ENCODE results near the gene SCN9A.
"Not testable (repeated sequence)": the region's sequence is repeated elsewhere in the genome, so short reads cannot be mapped to it uniquely, and the experiment has no call there.

SCN9A gene

DNA sequence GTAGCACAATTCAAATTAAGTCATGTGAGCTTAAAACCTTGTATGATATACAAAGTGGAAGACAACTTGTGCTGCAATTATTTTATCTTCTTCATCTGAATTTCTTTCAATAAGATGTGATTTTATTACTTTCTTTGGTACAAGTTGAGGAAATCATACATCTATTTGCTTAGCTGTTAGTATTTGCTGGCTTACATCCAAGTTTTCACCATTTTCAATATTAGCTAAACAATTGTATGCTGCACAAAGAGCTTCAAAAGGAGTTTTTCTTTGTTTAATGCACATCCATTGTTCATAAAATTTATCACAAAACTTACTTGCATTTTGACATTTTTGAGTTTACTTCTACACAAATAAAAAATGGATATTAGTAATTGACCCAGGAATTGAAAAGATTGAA, 40.9 kb downstream of the SCN9A start:
- no peak for DNase-seq (ENCODE audit: low spot score)

DNA sequence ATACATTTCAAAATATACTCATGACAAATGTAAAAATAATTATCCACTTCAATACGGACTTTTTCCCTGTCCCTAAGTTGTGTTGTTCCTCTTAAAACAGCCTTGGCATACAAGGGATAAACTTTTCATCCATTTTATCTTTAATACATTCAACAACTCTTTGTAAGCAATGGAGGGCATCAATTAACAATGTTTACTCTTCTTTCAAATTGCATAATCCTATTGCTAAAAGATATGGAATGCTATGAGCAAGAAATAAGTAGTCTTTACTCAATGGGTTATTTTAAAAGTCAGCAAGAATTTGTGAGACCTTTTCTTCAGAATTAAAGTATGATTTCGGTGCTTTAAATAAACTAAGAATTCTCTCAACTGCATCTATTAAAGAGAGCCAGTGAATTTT, 41.9 kb downstream of the SCN9A start:
- no peak for DNase-seq (ENCODE audit: low spot score)

DNA sequence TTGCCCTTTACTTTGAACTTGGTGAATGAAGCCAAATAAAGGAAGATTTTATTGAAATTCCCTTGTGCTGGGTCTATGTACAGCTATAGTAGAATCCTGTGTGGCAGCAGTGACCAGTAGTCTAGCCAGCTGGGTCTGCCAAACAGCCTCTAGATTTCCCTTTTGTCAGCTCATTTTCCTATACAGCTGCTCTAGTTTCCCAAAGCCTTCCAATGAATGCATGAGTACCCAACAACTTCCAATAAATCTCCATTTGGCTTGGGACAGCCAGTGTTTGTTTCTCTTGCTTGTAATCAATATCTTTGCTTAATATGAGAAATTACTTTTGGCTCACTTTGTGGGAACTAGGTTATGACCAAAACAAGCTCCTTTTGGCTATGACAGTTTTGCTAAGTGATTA, 43.6 kb downstream of the SCN9A start:
- no peak for DNase-seq (ENCODE audit: low spot score)

DNA sequence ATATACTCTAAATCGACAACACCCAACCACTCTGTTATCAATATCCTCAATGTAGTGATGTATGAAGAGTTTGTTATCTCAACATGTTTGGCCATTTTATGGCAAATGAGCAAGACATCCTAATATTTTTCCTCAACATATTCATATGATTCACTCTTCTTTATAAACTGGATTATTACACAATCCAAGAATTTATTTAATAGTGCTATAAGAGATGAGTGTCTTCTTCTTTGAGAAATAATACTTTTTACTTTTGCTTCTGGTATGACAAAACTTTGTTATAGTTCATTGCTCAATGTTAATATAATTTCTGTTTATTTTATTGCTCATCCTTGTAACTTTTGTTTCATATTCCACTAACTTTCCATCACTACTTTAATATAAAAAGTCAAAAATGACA, 44.3 kb downstream of the SCN9A start:
- no peak for DNase-seq (ENCODE audit: low spot score)

DNA sequence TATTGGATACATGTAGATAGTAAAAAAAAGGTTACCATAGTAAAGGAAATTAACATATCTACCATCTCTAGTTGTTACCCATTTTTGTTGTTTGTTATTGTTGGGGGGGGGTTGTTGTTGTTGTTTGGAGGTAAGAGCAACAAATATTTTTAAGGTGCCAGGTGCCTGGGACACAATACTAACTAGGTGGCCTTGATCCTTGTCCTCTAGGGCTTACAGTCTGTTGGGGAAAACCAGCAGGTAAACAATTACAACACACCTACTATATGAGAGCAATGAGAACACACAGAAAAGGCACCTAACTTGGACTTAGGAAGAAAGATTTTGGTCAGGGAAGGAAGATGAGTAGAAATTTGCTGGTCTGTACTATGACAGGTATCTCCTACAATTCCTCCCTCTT, 46.3 kb downstream of the SCN9A start:
- DNase-seq (ENCODE audit: low spot score), result no peak

DNA sequence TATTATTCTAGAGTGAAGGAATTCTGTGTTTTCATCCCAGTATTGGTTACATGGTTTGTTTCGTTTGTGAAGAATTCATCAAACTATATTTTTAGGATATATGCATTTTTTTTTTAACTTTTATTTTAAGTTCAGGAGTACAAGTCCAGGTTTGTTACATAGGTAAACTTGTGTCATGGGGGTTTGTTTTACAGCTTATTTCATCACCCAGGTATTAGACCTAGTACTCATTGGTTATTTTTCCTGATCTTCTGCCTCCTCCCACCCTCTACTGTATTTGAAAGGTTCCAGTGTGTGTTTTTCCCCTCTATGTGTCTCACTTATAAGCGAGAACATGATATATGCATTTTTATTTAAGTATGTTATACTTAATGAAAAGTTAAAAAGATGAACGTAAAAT, 47.6 kb downstream of the SCN9A start:
- DNase-seq (ENCODE audit: low spot score), result no peak

DNA sequence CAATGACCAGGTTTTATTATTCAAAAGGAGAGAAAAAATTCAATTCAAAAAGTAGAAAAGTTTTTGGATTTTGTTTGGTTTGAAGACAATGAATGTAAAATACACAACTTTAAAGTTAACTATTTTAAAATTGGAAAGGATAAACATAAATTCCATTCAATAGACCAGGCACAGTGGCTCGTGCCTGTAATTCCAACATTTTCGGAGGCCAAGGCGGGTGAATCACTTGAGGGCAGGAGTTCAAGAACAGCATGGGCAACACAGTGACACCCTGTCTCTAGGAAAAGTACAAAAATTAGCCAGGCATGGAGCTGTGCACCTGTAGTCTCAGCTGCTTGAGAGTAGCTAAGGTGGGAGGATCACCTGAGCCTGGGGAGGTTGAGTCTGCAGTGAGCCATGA, 54.7 kb downstream of the SCN9A start:
- no peak for DNase-seq (ENCODE audit: low spot score)

DNA sequence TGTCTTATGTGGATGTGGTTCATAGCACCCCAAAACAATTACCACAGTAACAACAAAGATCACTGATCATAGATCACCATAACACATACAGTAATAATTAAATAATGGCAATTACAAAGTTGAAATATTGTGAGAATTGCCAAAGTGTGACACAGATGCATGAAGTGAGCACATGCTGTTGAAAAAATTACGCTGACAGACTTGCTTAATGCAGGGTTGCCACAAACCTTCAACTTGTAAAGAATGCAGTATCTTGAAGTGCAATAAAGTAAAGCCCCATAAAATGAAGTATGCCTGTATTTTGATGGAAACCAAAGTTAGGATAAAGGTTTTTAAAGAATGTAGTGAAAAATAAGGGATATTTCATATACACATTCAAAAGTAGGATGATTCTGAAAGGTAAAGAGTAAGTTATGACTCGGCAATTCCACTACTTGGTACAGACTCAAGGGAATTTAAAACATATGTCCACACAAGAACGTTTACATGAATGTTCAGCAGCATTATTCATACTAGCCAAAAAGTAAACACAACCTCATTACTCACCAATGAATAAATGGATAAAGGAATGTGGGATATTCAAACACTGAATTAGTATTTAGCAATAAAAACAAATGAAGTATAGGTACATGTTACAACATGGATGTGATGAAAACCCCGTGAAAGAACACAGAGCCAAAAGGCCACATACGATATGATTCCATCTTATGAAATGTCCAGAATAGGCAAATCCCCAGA, 61.6 kb downstream of the SCN9A start:
- DNase-seq (ENCODE audit: low spot score), result no peak

DNA sequence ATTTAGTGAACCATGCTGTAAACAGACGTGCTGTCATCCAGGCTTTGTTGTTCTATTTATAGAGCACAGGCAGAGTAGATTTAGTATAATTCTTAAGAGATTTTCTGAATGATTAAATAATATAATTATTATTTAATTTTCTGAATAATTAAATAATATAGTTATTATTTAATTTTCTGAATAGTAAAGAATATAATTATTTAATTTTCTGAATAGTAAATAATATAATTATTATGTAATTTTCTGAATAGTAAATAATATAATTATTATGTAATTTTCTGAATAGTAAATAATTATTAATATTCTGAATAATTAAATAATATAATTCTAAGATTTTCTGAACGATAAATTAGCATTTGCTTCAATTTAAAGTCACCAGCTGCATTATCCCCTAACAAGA, 62.9 kb downstream of the SCN9A start:
- DNase-seq (ENCODE audit: low spot score), result not testable (repeated sequence)

DNA sequence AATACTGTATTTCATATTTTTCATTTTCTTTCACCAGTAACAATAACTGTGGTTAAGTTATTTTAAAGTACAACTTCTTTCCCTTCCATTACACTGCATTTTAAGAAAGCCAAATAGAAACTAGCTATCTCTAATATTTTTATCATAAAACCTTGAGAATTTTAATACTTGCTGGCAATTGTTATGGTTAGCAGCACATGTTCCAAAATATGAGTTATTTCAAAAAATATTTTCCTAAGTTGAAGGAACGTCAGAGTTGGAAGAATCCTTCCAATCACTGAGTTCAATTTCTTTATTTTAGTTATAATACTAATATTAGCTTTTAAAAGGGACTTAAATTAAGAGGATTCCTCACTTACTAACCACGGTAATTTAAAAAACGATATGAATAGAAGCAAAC, 68.4 kb downstream of the SCN9A start:
- no peak for DNase-seq (ENCODE audit: low spot score)

DNA sequence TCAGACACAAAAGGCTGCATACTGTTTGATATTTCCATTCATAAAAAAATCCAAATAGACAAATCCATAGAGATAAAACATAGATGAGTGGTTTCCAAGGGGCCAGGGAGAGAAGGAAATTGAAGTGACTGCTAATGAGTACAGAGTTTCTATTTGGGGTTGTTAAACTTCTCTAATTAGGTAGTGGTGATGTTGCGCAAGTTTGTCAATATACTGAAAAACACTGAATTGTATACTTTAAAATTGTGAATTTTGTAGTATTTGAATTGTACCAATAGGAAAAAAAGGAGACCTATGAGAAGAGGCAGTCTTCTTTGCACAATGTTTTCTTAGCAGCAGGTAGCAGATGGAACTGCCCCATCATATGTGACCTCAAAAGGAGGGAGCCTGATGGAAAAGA, 71.1 kb downstream of the SCN9A start:
- DNase-seq (ENCODE audit: low spot score), result no peak

DNA sequence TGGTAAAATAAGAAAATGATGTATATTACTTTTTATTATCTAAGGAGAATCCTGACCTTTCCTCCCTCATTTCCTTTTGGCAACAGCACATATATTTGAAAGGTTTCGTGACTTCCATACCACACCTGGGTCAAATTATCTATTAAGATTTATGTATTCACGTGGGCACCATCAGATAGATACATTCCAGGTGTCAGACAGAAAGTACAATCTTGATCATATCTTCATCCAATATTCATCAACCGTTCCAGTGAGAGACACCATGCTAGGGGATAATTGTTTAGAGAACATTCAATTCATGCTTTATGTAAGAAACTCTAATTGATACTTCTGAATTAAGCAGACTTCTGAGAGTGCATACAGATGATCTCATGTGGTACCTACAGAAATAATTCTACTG, 73.7 kb downstream of the SCN9A start:
- no peak for DNase-seq (ENCODE audit: low spot score)

DNA sequence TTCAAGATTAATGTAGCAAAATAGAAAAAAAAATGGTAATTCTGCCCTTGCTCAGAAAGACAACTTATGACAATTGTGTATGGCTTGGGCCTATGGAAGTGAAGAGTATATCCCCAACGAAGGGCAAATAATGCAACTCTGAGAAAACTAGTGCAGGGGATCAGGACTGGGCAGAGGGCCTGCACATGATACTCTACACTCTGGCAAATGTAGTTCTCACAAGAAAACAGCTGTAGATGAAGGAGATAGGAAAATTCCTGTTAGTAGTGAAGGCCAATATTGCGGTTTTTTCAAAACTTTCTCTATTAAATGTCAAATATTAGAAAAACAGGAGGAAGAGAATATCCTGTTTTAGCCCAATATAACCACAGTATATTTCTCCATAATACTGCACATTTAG, 77.8 kb downstream of the SCN9A start:
- no peak for DNase-seq (ENCODE audit: low spot score)

DNA sequence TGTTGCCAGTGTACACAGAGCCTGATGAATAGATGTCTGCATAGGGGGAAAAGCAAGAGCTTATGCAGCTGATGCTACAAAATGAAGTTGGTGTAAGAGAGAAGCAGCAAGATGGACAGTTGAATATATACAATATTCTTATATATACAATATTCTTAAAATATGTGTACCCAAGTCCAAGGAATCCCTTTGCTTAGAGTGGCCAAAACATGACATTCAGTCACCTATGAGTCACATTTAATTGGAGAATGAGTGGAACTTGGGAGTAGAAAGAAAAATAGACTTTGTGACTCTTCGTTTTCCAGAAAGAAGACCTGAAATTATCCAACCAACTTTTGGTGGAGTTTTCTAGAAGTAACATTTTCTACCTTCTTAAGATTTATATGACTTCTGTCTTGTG, 81.8 kb downstream of the SCN9A start:
- no peak for DNase-seq (ENCODE audit: low spot score)

DNA sequence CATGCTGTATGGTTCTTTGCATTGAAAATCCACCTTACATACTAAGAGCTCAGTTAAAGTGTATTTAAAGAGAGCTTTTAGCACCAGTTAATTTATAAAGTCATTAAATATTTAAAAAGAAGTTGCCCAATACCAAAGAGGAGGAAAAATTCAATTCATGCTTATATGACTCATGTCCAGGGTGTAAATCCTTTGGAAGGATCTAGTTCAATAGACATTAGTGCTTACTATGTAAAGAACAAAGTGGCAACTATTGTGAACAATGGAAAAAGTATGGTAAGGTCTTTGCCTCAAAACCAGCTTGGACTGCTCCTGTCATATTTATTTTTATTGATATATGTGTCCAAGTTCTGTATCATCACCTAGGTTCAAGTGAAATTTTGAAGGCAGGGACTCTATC, 90.5 kb downstream of the SCN9A start:
- DNase-seq (ENCODE audit: low spot score), result no peak

DNA sequence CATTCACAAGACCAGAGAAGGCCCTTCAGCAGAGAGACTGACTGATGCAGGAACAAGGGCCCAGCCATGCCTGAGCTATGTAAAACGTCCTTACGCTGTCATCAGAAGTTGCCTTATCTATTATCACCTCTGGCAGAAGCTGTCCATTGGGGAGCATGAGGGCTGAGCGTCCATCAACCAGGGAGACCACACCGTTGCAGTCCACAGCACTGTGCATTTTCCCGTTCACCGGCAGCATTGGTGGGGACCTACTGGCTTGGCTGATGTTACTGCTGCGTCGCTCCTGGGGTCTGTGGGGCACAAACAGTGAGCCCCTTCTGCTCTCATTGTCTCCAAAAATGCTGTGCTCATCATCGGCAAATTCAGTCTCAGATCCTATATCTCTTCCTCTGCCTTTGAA, 91.4 kb downstream of the SCN9A start:
- no peak for DNase-seq (ENCODE audit: low spot score)

DNA sequence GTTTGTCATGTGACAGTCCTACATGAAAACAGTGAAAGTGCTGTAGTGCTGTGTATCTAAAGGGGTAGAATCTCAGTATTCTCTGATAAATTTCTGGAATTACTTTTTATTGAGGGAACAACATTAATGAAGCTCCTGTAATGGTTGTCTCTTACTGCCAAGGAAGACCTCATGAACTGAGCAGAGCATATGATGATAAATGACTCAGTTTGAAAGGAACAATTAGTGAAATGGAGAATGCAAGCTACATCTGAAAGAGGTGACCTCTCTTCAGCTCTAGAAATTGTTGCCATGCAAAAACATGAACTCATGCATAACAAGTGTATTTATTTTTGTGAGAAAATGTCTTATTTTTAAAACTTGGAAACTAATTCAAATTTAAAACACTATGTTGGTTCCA, 93.6 kb downstream of the SCN9A start:
- DNase-seq (ENCODE audit: low spot score), result no peak

DNA sequence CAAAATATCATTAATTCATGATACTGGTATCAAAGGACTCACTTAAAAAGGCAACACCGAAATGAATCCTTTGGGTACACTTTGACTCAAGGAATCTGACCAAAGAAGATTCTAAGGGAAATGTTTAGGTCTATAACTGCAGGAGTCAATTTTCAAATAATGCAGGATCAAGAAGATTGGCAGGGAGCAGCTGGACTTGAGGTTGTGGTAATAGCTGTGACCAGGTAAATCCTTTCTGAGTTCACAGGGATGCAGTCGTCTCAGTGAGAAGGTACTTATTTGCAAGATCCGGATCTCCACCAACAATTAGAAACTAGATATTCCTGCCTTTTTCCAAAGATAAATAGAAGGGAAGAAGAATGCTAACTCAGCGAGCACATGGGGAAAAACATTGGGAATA, 96.9 kb downstream of the SCN9A start:
- DNase-seq (ENCODE audit: low spot score), result no peak

DNA sequence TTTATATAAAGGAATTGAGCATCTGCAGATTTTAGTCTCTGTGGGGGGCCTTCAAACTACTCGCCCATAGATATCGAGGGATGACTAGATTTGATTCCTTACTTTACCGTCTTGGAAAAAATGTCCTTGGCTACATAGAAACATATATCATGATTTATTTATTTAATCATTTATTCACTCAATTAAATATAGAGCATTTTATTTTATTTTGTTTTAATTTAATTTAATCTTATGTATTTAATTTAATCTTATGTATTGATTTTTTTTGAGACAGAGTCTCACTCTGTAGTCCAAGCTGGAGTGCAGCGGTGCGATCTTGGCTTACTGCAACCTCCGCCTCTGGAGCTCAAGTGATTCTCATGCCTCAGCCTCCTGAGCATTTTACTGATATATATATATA, 105.4 kb downstream of the SCN9A start:
- DNase-seq (ENCODE audit: low spot score), result no peak

DNA sequence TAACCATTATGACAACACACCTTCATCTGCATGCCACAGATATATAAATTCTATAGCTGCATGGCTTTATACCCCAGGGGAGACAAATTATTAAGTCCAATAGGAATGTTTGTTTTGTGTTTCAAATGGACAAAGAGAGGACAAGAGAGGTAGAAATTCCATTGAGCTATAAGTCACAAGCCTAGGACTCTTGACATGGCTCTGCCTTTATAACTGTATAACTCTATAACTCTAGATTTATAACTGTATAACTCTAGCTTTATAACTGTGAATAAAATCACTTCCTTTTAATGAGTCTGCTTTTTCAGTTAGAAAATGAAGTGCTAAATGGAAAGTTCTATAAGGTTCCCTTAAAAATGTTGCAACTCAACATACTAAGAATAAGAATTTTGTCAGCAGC, 106.4 kb downstream of the SCN9A start:
- no peak for DNase-seq (ENCODE audit: low spot score)

DNA sequence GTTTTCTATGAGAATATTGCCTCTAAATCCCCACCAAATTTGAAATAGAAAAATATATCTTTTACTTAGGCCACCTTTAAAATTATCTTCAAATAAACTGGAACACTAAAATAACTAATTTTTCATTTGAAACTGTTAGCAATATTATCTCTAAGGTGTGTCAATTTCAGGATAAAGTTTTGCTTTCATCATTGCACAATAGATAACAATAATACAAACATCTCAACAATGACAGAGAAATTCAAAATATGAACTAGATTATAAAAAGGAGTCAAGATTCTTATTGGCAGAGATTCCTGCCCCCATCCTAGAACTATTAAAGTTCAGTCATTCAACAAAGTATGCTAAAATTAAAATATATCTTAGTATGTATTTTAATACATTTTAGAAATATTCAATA, 117.9 kb downstream of the SCN9A start:
- DNase-seq (ENCODE audit: low spot score), result no peak

DNA sequence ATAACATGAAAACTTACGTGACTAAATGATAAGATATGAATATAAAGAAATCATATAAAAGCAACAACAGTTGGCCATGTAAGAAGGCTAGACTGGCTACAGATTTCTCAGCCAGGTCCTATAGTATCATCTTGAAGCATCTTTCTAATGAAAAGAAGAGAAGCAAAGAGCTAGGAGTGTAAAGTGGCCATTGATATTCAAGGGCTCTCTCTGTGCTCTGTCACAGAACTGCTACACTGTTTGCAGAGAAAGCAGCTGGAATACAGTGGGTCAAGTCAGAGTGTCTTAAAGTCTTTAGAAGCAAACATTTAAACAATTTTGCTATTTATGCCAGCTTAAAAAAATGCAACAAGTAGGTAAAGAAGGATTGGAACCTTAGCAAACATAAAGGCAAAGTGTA, 118.8 kb downstream of the SCN9A start:
- no peak for DNase-seq (ENCODE audit: low spot score)

DNA sequence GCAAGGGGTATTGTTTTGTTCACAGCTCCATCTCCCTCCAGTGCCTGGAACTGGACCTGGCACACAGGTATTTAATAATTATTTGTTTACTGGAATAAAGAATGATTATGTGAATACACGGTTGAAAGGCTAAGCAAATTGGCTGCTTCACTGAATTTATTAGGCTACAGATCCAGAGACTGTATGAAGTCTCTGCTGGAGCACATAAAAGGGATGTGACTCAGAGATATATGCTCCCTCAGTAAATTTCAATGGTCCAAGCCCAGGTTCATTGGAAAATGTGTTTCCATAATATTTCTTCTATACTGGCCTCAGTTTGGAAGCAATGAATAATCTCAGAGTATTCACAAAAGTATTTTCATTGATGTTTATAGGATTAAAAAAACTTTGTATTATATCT, 126.4 kb downstream of the SCN9A start:
- DNase-seq (ENCODE audit: low spot score), result no peak

DNA sequence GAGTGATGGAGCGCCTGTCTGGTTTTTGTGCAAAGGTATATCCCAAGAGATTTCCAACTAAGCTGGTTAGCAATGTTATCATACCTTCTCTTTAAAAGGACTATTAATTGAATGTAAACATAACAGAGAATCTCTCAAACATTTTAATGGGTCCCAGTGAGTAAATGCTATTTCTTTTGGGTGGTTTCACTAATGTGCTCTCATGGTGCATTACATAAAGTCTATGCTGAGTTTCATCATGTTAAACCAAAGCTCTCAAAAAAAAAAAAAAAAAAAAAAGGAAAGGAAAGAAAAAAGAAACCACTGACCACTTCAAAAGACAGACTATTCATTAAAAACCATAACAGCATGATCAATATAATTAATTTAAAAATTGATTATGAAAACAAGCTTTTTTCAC, 128.8 kb downstream of the SCN9A start:
- DNase-seq (ENCODE audit: low spot score), result no peak

DNA sequence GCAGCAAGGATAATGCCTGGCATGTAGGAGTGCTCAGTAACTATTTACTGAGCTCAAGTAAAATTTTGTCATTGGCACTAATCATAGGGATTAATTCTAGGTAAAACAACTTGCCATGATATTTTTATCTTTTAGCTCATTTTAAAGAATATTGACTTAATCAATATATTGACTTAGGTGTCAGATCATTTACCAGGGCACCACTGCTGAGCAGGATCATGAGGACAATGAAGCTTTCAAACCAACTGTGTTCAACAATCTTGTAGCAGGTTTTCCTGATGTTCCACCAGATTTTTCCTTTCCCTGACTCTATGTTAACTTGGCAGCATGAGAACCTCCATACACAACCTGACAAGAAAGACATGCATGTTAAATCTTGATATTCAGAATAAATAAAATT, 133.4 kb downstream of the SCN9A start:
- DNase-seq (ENCODE audit: low spot score), result no peak
